ENCODE results near the gene SPAG6.

SPAG6 gene

DNA sequence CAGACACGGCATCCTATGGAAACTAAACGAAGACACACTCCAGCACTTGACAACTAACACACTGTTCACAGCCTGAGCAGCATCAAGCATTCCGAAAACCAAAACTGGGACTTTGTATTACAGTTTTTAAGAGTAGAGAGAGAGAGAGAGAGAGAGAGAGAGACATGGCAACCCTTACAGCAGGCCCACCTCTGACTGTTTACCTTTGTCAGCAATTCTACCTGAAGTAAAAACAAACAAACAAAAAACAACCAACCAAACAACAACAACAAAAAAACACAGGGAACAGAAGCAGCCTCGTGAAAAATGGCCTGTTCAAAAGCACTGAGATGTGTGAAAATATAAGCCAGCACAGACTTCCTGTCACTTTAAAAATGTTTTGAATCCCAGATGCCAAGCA lies 118.0 kb downstream of the SPAG6 start:
- H2AFZ ChIP-seq (ENCODE audit: low read depth, low read length, severe bottlenecking): no peak overlapping the region

DNA sequence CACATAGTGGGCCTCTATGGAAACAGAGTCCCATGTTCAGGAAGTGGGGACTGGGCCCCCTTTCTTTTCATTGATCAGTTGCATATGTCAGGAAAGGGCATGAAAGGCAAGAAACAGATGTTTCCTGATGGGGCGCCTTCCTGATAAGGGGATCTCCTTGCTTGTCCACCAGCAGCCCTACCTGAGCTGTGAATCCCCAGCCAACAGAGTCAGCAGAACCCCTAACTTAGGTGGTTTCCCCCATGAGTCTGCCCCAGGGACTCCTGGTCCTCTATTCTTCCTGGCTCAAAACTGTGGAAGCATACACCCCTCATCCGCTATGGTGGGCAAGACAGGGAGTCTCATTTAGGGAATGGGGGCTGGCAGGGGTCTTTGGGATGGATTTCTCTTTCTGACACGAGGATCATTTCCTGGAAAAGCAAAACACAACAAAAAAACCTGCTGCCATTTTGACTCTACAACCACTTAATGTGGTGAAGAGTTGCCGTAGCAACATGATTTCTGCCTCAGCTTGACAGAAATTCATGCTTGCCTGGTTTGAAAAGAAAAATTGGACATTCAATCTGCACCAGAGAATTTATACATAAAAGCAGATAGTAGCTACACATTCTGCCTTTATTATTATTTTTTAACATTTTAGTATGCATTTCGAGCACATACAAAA lies 119.8 kb downstream of the SPAG6 start:
- Histone ChIP-seq H3K27me3 (ENCODE audit: low read length) (no peaks in the 10 kb centered on the region), H3F3A (ENCODE audit: insufficient read depth) (no peaks in the 10 kb centered on the region), H3K4me3 (ENCODE audit: insufficient read depth, low read length, poor library complexity, severe bottlenecking) (no peak overlapping the region), H3K4me2 (ENCODE audit: low read depth, low read length, poor library complexity, severe bottlenecking) (no peak overlapping the region), H3K36me3 (ENCODE audit: low read length) (no peaks in the 10 kb centered on the region), H3K9me3 (ENCODE audit: insufficient read depth, low read length) (no peaks in the 10 kb centered on the region), H3K9ac (ENCODE audit: low read length) (no peak overlapping the region), H2AFZ (ENCODE audit: low read depth, low read length, severe bottlenecking) (no peak overlapping the region), H3K79me2 (ENCODE audit: insufficient read depth, low read length) (no peaks in the 10 kb centered on the region), H3K9me2 (replicated peaks; ENCODE audit: insufficient read depth, low read length) (no peaks in the 10 kb centered on the region), H4K20me1 (ENCODE audit: low read depth, low read length) (no peaks in the 10 kb centered on the region), H3K27ac (ENCODE audit: low read depth, low read length) (no peak overlapping the region)
- TF ChIP-seq, protein P1, sequence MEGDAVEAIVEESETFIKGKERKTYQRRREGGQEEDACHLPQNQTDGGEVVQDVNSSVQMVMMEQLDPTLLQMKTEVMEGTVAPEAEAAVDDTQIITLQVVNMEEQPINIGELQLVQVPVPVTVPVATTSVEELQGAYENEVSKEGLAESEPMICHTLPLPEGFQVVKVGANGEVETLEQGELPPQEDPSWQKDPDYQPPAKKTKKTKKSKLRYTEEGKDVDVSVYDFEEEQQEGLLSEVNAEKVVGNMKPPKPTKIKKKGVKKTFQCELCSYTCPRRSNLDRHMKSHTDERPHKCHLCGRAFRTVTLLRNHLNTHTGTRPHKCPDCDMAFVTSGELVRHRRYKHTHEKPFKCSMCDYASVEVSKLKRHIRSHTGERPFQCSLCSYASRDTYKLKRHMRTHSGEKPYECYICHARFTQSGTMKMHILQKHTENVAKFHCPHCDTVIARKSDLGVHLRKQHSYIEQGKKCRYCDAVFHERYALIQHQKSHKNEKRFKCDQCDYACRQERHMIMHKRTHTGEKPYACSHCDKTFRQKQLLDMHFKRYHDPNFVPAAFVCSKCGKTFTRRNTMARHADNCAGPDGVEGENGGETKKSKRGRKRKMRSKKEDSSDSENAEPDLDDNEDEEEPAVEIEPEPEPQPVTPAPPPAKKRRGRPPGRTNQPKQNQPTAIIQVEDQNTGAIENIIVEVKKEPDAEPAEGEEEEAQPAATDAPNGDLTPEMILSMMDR (IDR thresholded peaks at IDR 0.05; ENCODE audit: insufficient read depth, low read length, poor library complexity, severe bottlenecking): no peak
- TF ChIP-seq EZH2phosphoT487 (conservative IDR thresholded peaks at IDR 0.05; ENCODE audit: low read length): no peak

More for the DNA sequence above, 118.0 kb downstream of the SPAG6 start:
- H4K20me1 ChIP-seq (ENCODE audit: low read depth, low read length): no peaks in the 10 kb centered on the region
- TF ChIP-seq, protein P1 (IDR thresholded peaks at IDR 0.05; ENCODE audit: insufficient read depth, low read length, poor library complexity, severe bottlenecking): no peak
- no peak for TF ChIP-seq EZH2phosphoT487 (conservative IDR thresholded peaks at IDR 0.05; ENCODE audit: low read length)
- no peak overlapping the region for H3K4me3 ChIP-seq (ENCODE audit: insufficient read depth, low read length, poor library complexity, severe bottlenecking)
- no peak overlapping the region for H3K9ac ChIP-seq (ENCODE audit: low read length)
- H3K9me3 ChIP-seq (ENCODE audit: insufficient read depth, low read length): no peaks in the 10 kb centered on the region
- no peaks in the 10 kb centered on the region for H3K27me3 ChIP-seq (ENCODE audit: low read length)
- H3K4me2 ChIP-seq (ENCODE audit: low read depth, low read length, poor library complexity, severe bottlenecking): no peak overlapping the region
- H3K36me3 ChIP-seq (ENCODE audit: low read length): no peaks in the 10 kb centered on the region
- no peaks in the 10 kb centered on the region for H3K79me2 ChIP-seq (ENCODE audit: insufficient read depth, low read length)
- H3K9me2 ChIP-seq (replicated peaks; ENCODE audit: insufficient read depth, low read length): no peaks in the 10 kb centered on the region
- H3K27ac ChIP-seq (ENCODE audit: low read depth, low read length): no peak overlapping the region
- no peaks in the 10 kb centered on the region for H3F3A ChIP-seq (ENCODE audit: insufficient read depth)

DNA sequence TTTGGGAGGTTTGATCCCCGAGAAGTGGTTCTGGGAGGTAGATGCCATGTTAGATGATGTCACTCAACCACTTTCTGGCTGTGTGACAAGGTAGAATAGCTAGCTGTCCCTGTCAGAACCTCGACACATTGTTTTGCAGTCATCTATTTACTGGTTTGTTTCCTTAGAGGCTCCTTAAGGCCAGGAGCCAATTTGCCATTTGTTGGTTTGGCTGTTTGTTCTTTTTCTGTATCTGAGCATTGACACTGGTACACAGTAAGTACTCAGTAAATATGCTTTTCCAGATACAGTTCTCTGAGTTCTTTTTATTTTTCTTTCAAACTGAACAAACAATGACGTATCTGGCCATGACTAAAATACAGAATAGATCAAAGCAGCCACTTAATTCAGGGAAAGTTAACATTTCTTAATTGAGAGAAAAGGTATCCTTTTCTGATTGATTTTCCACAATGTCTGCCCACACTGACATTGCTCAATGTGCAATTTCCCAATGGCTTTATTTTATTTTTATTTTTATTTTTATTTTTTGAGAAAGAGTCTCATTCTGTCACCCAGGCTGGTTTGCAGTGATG lies 121.6 kb downstream of the SPAG6 start:
- Histone ChIP-seq H3K9me3 (ENCODE audit: insufficient read depth, low read length) (no peaks in the 10 kb centered on the region), H3K27ac (ENCODE audit: low read depth, low read length) (no peak overlapping the region), H4K20me1 (ENCODE audit: low read depth, low read length) (no peaks in the 10 kb centered on the region), H3K4me3 (ENCODE audit: insufficient read depth, low read length, poor library complexity, severe bottlenecking) (no peak overlapping the region), H3K9ac (ENCODE audit: low read length) (no peak overlapping the region), H3K4me2 (ENCODE audit: low read depth, low read length, poor library complexity, severe bottlenecking) (no peak overlapping the region), H3K79me2 (ENCODE audit: insufficient read depth, low read length) (no peaks in the 10 kb centered on the region), H3F3A (ENCODE audit: insufficient read depth) (no peaks in the 10 kb centered on the region), H3K36me3 (ENCODE audit: low read length) (no peaks in the 10 kb centered on the region), H2AFZ (ENCODE audit: low read depth, low read length, severe bottlenecking) (no peak overlapping the region), H3K9me2 (replicated peaks; ENCODE audit: insufficient read depth, low read length) (no peaks in the 10 kb centered on the region), H3K27me3 (ENCODE audit: low read length) (no peaks in the 10 kb centered on the region)
- TF ChIP-seq, protein P1 (IDR thresholded peaks at IDR 0.05; ENCODE audit: insufficient read depth, low read length, poor library complexity, severe bottlenecking): no peak
- no peak for TF ChIP-seq EZH2phosphoT487 (conservative IDR thresholded peaks at IDR 0.05; ENCODE audit: low read length)

Data from SU-DHL-6 (cell line).